HG02973 (cell line): ENCODE data around the gene ARHGAP5.

Experiments used
- ATAC-seq: cut with Tn5 transposase; IDR thresholded peaks from one replicate; pipeline ENCODE4 v1.9.1; 2021; ENCODE audit warnings: moderate library complexity; ENCODE audit not compliant: unreplicated experiment

ARHGAP5 gene, protein sequence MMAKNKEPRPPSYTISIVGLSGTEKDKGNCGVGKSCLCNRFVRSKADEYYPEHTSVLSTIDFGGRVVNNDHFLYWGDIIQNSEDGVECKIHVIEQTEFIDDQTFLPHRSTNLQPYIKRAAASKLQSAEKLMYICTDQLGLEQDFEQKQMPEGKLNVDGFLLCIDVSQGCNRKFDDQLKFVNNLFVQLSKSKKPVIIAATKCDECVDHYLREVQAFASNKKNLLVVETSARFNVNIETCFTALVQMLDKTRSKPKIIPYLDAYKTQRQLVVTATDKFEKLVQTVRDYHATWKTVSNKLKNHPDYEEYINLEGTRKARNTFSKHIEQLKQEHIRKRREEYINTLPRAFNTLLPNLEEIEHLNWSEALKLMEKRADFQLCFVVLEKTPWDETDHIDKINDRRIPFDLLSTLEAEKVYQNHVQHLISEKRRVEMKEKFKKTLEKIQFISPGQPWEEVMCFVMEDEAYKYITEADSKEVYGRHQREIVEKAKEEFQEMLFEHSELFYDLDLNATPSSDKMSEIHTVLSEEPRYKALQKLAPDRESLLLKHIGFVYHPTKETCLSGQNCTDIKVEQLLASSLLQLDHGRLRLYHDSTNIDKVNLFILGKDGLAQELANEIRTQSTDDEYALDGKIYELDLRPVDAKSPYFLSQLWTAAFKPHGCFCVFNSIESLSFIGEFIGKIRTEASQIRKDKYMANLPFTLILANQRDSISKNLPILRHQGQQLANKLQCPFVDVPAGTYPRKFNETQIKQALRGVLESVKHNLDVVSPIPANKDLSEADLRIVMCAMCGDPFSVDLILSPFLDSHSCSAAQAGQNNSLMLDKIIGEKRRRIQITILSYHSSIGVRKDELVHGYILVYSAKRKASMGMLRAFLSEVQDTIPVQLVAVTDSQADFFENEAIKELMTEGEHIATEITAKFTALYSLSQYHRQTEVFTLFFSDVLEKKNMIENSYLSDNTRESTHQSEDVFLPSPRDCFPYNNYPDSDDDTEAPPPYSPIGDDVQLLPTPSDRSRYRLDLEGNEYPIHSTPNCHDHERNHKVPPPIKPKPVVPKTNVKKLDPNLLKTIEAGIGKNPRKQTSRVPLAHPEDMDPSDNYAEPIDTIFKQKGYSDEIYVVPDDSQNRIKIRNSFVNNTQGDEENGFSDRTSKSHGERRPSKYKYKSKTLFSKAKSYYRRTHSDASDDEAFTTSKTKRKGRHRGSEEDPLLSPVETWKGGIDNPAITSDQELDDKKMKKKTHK (N-terminal part only)

DNA sequence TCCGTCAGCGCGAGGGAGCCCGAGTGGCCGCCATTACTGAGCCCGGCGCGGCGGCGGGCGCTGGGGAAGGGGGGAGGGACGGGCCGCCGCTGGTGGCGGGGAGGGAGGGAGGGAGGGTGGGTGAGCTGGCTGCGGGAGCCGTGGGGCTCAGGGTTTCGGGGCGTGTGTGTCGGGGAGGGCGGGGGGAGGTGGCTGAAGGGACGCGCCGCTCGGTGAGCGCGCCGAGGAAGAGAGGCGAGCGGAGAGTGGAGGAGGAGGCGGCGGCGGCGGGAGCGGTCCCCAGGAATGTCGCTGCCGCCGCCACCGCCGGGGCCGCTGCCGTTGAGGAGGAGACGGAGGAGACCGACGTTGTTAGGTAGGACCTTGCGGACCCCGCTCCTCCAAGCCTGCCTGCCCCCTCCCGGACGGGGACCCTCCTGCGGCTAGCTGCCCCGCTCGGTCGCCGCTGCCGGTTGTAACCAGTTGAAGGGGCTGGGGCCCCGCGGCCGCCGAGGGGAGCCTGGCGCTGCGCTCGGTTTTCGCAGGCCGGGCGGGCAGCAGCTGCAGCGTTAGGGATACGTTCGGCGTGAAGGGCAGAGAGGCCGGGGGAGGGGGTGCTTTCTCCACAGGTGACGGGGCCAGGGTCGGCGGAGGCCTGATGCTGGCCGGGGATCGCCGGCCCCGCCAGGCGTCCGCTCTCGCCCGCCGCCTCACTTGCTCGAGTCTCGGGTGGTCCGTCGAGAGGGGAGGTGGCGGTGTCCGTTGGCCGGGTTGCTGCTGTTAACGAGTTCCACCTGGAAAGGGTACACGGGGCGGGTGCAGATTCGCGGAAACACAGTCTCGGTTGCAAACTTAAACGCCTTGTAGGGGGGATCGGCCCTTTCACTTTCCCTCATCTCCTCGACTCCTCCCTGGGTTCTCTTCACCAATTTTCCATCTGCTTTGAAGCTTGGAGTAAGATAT is at the start of gene ARHGAP5:
Gene ARHGAP5, plus strand, starts transcription at position 224 of the 942 bp plus-strand sequence. CDS start 13,366 bp downstream, outside the sequence.
- ATAC-seq: peak; percentile 42

DNA sequence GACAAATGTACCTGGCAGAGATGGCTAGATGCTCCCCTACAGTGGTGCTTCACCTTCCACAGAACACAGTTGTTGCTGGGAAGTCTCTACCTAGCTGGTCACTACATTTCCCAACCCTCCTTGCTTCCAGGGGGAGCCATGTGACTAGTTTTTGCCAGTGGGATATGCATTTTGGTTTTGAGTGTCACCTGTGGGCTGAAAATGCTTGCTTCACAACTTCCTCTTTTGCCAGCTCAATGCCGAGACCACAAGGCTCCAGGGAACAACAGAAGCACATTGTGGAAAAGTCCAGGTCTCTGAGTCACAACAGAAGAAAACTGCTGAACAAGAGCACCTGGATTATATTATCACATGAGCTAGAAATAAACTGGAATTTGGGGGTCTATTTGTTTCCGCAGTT is 48.5 kb upstream of the ARHGAP5 start:
- no peak for ATAC-seq

DNA sequence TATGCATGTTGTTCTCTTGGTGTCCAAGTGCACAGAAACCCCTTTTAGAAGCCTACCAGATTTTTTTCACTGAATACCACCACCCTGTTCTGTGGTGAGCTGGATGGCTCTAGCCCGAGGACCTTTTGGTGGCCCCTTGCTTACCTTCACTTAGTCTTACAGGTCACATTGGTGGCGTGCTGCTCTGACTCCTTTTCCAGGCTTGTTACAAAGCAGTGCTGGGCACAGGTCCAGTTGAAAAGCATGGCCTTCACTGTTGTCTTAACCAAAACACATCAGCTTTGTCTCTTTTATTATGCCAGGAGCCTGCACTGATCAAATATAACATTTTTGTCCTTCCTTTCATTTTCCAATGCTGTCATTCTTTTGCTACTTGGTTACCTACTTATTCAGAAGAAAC is 43.6 kb upstream of the ARHGAP5 start:
- ATAC-seq: no peak

GRCh38 chr14:32038876-32039275 is 38.2 kb upstream of the ARHGAP5 start:
- ATAC-seq: no peak

DNA sequence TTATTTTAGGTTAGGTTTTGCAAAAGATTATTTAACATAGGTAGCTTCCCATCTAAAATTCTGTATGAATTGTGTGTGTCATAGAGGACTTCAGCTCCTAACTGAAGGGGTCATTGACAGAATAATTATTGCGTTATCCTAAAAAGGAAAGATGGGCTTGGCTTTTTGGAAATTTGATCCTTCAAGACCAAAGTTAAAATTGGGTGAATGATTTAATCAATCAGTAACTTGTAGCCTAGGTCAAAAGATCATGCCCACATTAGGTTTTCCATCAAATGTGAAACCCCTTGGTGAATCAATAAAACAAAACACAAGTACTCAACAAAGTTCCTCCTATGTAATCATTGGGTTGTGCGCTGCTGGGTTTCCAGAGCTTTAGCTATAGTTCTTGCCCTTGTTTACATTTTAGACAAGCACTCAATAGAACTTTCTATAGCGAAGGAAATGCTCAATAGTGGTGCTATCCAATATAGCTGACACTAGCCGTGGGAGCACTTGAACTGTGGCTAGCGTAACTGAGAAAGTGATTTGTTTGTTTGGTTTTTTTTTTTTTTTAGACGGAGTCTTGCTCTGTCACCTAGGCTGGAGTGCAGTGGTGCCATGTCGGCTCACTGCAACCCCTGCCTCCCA is 37.6 kb upstream of the ARHGAP5 start:
- ATAC-seq: no peak

- ATAC-seq: no peak
Observed at GRCh38 chr14:32043624-32044023, 33.5 kb upstream of the ARHGAP5 start.

DNA sequence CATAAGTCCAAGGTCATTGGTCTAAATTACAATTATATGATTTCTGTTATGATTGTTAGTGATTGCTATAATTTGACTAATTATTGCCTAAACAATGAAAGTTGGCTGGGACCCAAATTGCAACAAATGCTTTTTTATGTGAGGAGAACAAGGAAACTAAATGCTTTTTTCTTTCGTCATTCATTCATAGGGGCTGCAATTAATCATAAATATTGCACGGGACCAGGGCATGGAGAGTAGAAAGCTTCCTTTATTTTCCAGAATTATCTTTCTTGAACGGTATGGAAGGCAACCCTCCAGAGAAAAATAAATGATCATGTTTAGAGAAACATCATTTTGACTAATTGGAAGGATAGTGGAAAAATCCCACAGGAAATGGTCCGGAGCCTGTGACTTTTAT is 32.6 kb upstream of the ARHGAP5 start:
- no peak for ATAC-seq

GRCh38 chr14:32047791-32048190 is 29.3 kb upstream of the ARHGAP5 start:
- no peak for ATAC-seq

GRCh38 chr14:32049361-32050088 is 27.6 kb upstream of the ARHGAP5 start:
- ATAC-seq: no peak

- no peak for ATAC-seq
Observed at GRCh38 chr14:32050878-32051277, 26.2 kb upstream of the ARHGAP5 start.

DNA sequence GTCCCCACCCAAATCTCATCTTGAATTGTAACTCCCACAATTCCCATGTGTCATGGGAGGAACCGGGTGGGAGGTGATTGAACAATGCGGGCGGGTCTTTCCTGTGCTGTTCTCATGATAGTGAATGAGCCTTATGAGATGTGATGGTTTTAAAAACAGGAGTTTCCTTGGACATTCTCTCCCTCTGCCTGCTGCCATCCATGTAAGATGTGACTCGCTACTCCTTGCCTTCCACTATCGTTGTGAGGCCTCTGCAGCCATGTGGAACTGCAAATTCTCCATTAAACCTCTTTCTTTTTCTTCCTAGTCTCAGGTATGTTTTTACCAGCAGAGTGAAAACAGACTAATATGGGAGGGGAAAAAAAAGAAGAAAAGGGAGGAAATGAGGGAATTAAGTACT is 22.6 kb upstream of the ARHGAP5 start:
- no peak for ATAC-seq

- no peak for ATAC-seq
Observed at GRCh38 chr14:32055175-32055574, 21.9 kb upstream of the ARHGAP5 start.

DNA sequence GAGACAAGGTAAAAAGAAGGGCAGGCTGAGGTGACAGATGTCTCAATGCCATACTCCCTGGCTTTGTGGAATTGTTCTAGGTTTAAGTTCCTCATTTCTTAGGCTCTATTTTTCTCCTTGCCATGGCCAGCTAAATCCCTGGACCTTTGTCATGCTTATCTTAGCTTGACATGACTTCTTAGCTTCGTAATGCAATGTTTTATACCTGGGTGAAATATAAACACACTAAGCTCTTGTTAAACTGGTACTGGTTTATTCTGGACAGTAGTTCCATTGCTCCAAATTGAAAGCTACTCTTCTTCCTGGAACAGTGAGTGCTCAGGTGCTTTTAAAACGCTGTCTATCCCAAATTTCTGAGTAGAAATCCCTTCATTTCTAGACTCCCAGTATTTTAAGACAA is 17.4 kb upstream of the ARHGAP5 start:
- no peak for ATAC-seq

DNA sequence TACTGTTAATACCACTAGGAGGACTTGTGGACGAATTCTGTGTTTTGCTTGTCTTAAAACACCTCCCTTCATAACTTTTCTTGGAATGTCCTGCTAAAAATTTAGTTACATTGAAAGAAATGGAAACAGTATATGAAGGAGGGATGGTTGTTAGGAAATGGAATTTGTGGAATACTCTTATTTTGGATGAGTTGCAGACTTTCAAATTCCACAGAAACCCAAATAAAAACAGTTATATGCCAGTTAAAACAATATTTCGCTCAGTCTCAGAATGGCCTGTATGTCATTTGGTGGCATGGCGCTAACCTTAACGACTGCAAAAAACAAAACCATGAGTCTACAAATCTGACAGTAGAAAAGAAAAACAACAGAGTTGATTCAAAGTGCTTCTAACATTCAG is 12.2 kb upstream of the ARHGAP5 start:
- ATAC-seq: no peak

DNA sequence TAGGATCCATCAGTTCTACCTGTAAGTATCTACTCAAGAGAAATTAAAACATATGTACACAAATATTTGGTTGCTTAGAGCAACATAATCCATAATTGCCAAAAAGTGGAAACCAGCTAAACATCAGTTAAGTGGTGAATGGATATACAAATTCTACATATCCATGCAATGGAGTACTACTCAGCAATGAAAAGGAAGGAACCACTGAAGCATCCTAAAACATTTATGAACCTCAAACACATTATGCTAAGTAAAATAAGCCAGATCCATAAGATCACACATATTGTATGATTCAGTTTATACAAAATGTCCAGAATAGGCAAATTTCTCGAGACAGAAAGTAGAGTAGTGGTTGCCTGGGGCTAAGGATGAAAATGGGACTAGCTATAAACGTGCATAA is 8.4 kb upstream of the ARHGAP5 start:
- no peak for ATAC-seq

DNA sequence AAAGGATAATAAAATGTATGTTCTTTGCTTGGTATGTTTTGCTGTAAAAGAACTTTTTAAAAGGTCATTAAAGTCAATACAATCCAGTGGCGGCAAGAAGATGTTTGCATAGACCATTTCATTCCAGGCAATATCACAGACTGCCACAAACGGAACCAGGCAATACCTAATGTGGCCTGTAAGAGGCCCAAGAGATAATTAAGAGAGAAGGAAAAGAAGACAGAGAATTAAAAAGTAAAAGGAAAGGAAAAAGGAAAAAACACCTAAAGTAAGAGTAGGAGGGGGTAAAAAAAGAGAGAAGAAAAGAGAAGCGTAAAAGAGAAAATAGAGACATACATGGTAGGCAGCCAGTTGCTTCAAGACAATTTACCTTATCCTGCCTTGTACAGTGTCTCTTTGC is 6.8 kb upstream of the ARHGAP5 start:
- no peak for ATAC-seq

- no peak for ATAC-seq
Observed at GRCh38 chr14:32072676-32073075, 4.4 kb upstream of the ARHGAP5 start.

- peak; percentile 34 for ATAC-seq
Observed at GRCh38 chr14:32073537-32074189, 3.4 kb upstream of the ARHGAP5 start.
